Chondrocyte (in vitro differentiated cells): Measurements from ENCODE around the gene HSD11B1L. TPM values are rescaled to one million over a fixed set of nuclear protein-coding genes. Genes with fewer than 3 reads are reported as not detected.

Experiments used
- DNase-seq: peaks from one replicate; pipeline ENCODE4 v3.0.0; 2021; ENCODE audit warnings: mixed read lengths, low spot score
- H3K27ac Mint-ChIP-seq: one replicate; pipeline ENCODE4 v1.8.0; 2021; ENCODE audit warnings: mild to moderate bottlenecking, moderate library complexity, mixed read lengths; ENCODE audit not compliant: unreplicated experiment
- H3K27me3 Mint-ChIP-seq: 2 replicates; pipeline ENCODE4 v1.8.0; 2021; ENCODE audit warnings: low read depth, mixed read lengths
- H3K36me3 Mint-ChIP-seq: 2 replicates; pipeline ENCODE4 v1.8.0; 2021; ENCODE audit warnings: low read depth, mixed read lengths
- H3K4me1 Mint-ChIP-seq: 2 replicates; pipeline ENCODE4 v1.8.0; 2021; ENCODE audit warnings: low read depth, mild to moderate bottlenecking, mixed read lengths
- H3K4me3 Mint-ChIP-seq: one replicate; pipeline ENCODE4 v1.8.0; 2021; ENCODE audit warnings: mild to moderate bottlenecking, moderate library complexity, mixed read lengths; ENCODE audit not compliant: unreplicated experiment
- H3K9me3 Mint-ChIP-seq: 2 replicates; pipeline ENCODE4 v1.8.0; 2021; ENCODE audit warnings: low read depth, mixed read lengths
- CTCF ChIP-seq: fragments of 200-600 bp; sonication (generic); IDR thresholded peaks from 2 replicates; pipeline ENCODE4 v1.5.0; 2021; ENCODE audit warnings: antibody characterized with exemption, mild to moderate bottlenecking, moderate library complexity
- long read RNA-seq: library from polyadenylated mRNA; stranded (forward); transcript quantifications from one replicate; pipeline ENCODE4 v2.0.0, GENCODE V29; 2021
- total RNA-seq: library from RNA; stranded (reverse); gene quantifications from 3 replicates; pipeline ENCODE4 v1.2.1, GENCODE V29; 2021

Gene HSD11B1L, protein sequence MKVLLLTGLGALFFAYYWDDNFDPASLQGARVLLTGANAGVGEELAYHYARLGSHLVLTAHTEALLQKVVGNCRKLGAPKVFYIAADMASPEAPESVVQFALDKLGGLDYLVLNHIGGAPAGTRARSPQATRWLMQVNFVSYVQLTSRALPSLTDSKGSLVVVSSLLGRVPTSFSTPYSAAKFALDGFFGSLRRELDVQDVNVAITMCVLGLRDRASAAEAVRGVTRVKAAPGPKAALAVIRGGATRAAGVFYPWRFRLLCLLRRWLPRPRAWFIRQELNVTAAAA
- total RNA-seq = 7.2 to 9.9 TPM (median 9.9 TPM) in 3 replicates
- long read RNA-seq, transcript HSD11B1L-201 (6 exons, 1,457 nt) = major isoform, 6 of 25 reads
- long read RNA-seq, partial matches to known transcripts = 4 of 25 reads
- long read RNA-seq, other reads (novel, unspliced or antisense) = 9 of 25 reads

- no peaks in the 10 kb centered on the region for H3K9me3 Mint-ChIP-seq
- no peaks in the 10 kb centered on the region for H3K27me3 Mint-ChIP-seq
- peak within 1 kb of the TSS; percentile 100 for H3K4me3 Mint-ChIP-seq
- DNase-seq = peak; percentile 99
- no peaks in the 10 kb centered on the region for H3K36me3 Mint-ChIP-seq
- peak; percentile 7 for TF ChIP-seq CTCF
- peaks cover 24% of the 10 kb centered on the region for H3K4me1 Mint-ChIP-seq
- peak within 1 kb of the TSS; percentile 97 for H3K27ac Mint-ChIP-seq
These were observed at the start of gene HSD11B1L, which contains the start of gene MICOS13 for GRCh38 chr19:5680437-5681368. HSD11B1L (plus strand) TSS chr19:5681027; CDS start chr19:5684833, 3,806 bp downstream. MICOS13 (minus strand) TSS chr19:5680516; CDS start chr19:5680486, 30 bp downstream.

- H3K36me3 Mint-ChIP-seq = peaks cover 9% of the 10 kb centered on the region
- no peak for DNase-seq
- H3K4me3 Mint-ChIP-seq = no peak overlapping the region
- TF ChIP-seq CTCF = no peak
- no peaks in the 10 kb centered on the region for H3K27me3 Mint-ChIP-seq
- H3K9me3 Mint-ChIP-seq = no peaks in the 10 kb centered on the region
- H3K27ac Mint-ChIP-seq = peak overlapping the region; percentile 6
- peaks cover 33% of the 10 kb centered on the region for H3K4me1 Mint-ChIP-seq
These were observed 49.1 kb upstream of the HSD11B1L start for GRCh38 chr19:5631567-5632240.

DNA sequence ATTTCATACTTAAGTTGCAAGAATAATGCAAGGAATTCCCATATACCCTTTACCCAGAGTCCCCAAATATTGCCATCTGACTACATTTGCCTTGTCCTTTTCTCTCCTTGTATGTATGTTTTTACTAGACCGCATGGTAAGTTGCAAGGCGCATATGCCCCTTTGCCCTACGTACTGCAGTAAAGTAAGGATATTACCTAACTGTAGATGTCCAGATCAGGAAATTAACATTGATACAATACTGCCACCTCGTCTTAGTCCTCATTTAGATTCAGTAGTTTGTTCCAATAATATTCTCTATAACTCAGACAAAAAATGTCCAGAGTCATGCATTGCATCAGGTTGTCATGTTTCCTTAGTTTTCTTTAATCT, 48.6 kb upstream of the HSD11B1L start:
- H3K27me3 Mint-ChIP-seq = no peaks in the 10 kb centered on the region
- H3K36me3 Mint-ChIP-seq = peaks cover 9% of the 10 kb centered on the region
- H3K9me3 Mint-ChIP-seq = no peaks in the 10 kb centered on the region
- DNase-seq = no peak
- TF ChIP-seq CTCF = no peak
- peaks cover 32% of the 10 kb centered on the region for H3K4me1 Mint-ChIP-seq
- H3K4me3 Mint-ChIP-seq = no peak overlapping the region
- no peak overlapping the region for H3K27ac Mint-ChIP-seq

- H3K4me1 Mint-ChIP-seq = peaks cover 32% of the 10 kb centered on the region
- no peak overlapping the region for H3K4me3 Mint-ChIP-seq
- no peaks in the 10 kb centered on the region for H3K27me3 Mint-ChIP-seq
- H3K36me3 Mint-ChIP-seq = peaks cover 5% of the 10 kb centered on the region
- TF ChIP-seq CTCF = no peak
- no peaks in the 10 kb centered on the region for H3K9me3 Mint-ChIP-seq
- DNase-seq = no peak
- peak overlapping the region; percentile 57 for H3K27ac Mint-ChIP-seq
These were observed 48.2 kb upstream of the HSD11B1L start for GRCh38 chr19:5632657-5633056.
